Measurements from ENCODE around the gene MRAS. TPM values are rescaled to one million over a fixed set of nuclear protein-coding genes. Genes with fewer than 3 reads are reported as not detected.
"Not testable (repeated sequence)": the region's sequence is repeated elsewhere in the genome, so short reads cannot be mapped to it uniquely, and the experiment has no call there.

The MRAS gene
- total RNA-seq, 1 donor from 2014 or later, result 79.4 TPM

GRCh38 chr3:138450181-138450580 lies 101.8 kb downstream of the MRAS start:
- no peak for TF ChIP-seq CTCF (IDR thresholded peaks at IDR 0.05)
- Histone ChIP-seq H3K36me3 (no peaks in the 10 kb centered on the region), H3K4me3 (no peak overlapping the region), H3K27me3 (no peaks in the 10 kb centered on the region), H3K4me1 (no peaks in the 10 kb centered on the region), H3K9me3 (no peaks in the 10 kb centered on the region), H3K27ac (no peak overlapping the region)
- intact Hi-C loops (cut with DNase I), result no loop called here
- ATAC-seq, result no peak
- no peak for DNase-seq

GRCh38 chr3:138450704-138451424 lies 102.5 kb downstream of the MRAS start:
- no peak for TF ChIP-seq CTCF (IDR thresholded peaks at IDR 0.05)
- intact Hi-C loops (cut with DNase I), result no loop called here
- Histone ChIP-seq H3K27ac (no peak overlapping the region), H3K27me3 (no peaks in the 10 kb centered on the region), H3K4me3 (no peak overlapping the region), H3K9me3 (no peaks in the 10 kb centered on the region), H3K36me3 (no peaks in the 10 kb centered on the region), H3K4me1 (no peaks in the 10 kb centered on the region)
- DNase-seq (peak; percentile 33), ATAC-seq (no peak)

GRCh38 chr3:138451595-138452162 lies 103.3 kb downstream of the MRAS start:
- no peak for ATAC-seq
- intact Hi-C loops (cut with DNase I), result no loop called here
- peak; percentile 62 for DNase-seq

GRCh38 chr3:138452436-138452835 lies 104.1 kb downstream of the MRAS start:
- no peaks in the 10 kb centered on the region for H3K9me3 ChIP-seq
- H3K4me3 ChIP-seq, result no peak overlapping the region
- H3K4me1 ChIP-seq, result no peaks in the 10 kb centered on the region
- no peak for TF ChIP-seq CTCF (IDR thresholded peaks at IDR 0.05)
- intact Hi-C loops (cut with DNase I), result no loop called here
- H3K27ac ChIP-seq, result no peak overlapping the region
- DNase-seq (peak; percentile 48), ATAC-seq (no peak)
- no peaks in the 10 kb centered on the region for H3K36me3 ChIP-seq
- no peaks in the 10 kb centered on the region for H3K27me3 ChIP-seq

More at GRCh38 chr3:138451595-138452162, 103.3 kb downstream of the MRAS start:
- TF ChIP-seq CTCF (IDR thresholded peaks at IDR 0.05), result no peak
- Histone ChIP-seq H3K4me3 (no peak overlapping the region), H3K36me3 (no peaks in the 10 kb centered on the region), H3K27ac (no peak overlapping the region), H3K9me3 (no peaks in the 10 kb centered on the region), H3K4me1 (no peaks in the 10 kb centered on the region), H3K27me3 (no peaks in the 10 kb centered on the region)

GRCh38 chr3:138453940-138454339 lies 105.6 kb downstream of the MRAS start:
- H3K27ac ChIP-seq; H3K9me3 ChIP-seq; intact Hi-C loops (cut with DNase I); ATAC-seq; H3K36me3 ChIP-seq; H3K4me1 ChIP-seq; H3K27me3 ChIP-seq; H3K4me3 ChIP-seq; DNase-seq: not testable (repeated sequence)

Other genes with a start within 250 kb of the MRAS start
- gene DZIP1L, start 233.0 kb upstream of the MRAS start, total RNA-seq, result 8.1 TPM
- not detected for gene A4GNT, start 216.2 kb upstream of the MRAS start, total RNA-seq
- gene DBR1, start 173.7 kb upstream of the MRAS start, total RNA-seq, result 14.8 TPM
- 50.3 TPM for gene ARMC8, start 161.3 kb upstream of the MRAS start, total RNA-seq
- not detected for gene NME9, start 18.7 kb upstream of the MRAS start, total RNA-seq
- 66.4 TPM for gene ESYT3, start 86.0 kb downstream of the MRAS start, total RNA-seq
- gene CEP70, start 245.7 kb downstream of the MRAS start, total RNA-seq, result 46.3 TPM